ENCODE results near the gene COA4.
"Not testable (repeated sequence)": the region's sequence is repeated elsewhere in the genome, so short reads cannot be mapped to it uniquely, and the experiment has no call there.

COA4 gene

GRCh38 chr11:73889536-73889935 lies 12.9 kb upstream of the COA4 start:
- Histone ChIP-seq H3K9ac (ENCODE audit: low read depth in 1 of 2, low read length in 2 of 2) (no peak overlapping the region), H3K4me3 (ENCODE audit: low read length in 2 of 2) (no peak overlapping the region), H3K4me1 (ENCODE audit: control insufficient read depth in 2 of 2, insufficient read depth in 2 of 2, low read length in 2 of 2) (no peaks in the 10 kb centered on the region), H3K27me3 (ENCODE audit: control insufficient read depth in 2 of 2, insufficient read depth in 2 of 2, low read length in 2 of 2) (no peaks in the 10 kb centered on the region), H3K9me3 (ENCODE audit: control insufficient read depth in 2 of 2, low read length in 2 of 2) (no peaks in the 10 kb centered on the region), H3K27ac (ENCODE audit: low read depth in 2 of 2, low read length in 2 of 2) (no peak overlapping the region), H3K36me3 (ENCODE audit: control insufficient read depth in 2 of 2, insufficient read depth in 2 of 2, low read length in 2 of 2) (peaks cover 17 to 19% of the 10 kb centered on the region in 2 donors)

- Histone ChIP-seq H3K27me3 (ENCODE audit: control insufficient read depth in 2 of 2, insufficient read depth in 2 of 2, low read length in 2 of 2) (no peaks in the 10 kb centered on the region), H3K9ac (ENCODE audit: low read depth in 1 of 2, low read length in 2 of 2) (no peak overlapping the region), H3K4me1 (ENCODE audit: control insufficient read depth in 2 of 2, insufficient read depth in 2 of 2, low read length in 2 of 2) (no peaks in the 10 kb centered on the region), H3K36me3 (ENCODE audit: control insufficient read depth in 2 of 2, insufficient read depth in 2 of 2, low read length in 2 of 2) (peaks cover 18 to 19% of the 10 kb centered on the region in 2 donors), H3K9me3 (ENCODE audit: control insufficient read depth in 2 of 2, low read length in 2 of 2) (no peaks in the 10 kb centered on the region), H3K27ac (ENCODE audit: low read depth in 2 of 2, low read length in 2 of 2) (no peak overlapping the region), H3K4me3 (ENCODE audit: low read length in 2 of 2) (no peak overlapping the region)
Observed at GRCh38 chr11:73889019-73889418, 12.4 kb upstream of the COA4 start.

- H3K27me3 ChIP-seq (ENCODE audit: control insufficient read depth in 2 of 2, insufficient read depth in 2 of 2, low read length in 2 of 2): no peaks in the 10 kb centered on the region
- H3K4me1 ChIP-seq (ENCODE audit: control insufficient read depth in 2 of 2, insufficient read depth in 2 of 2, low read length in 2 of 2): no peaks in the 10 kb centered on the region
- no peaks in the 10 kb centered on the region for H3K9me3 ChIP-seq (ENCODE audit: control insufficient read depth in 2 of 2, low read length in 2 of 2)
- peaks cover 19 to 23% of the 10 kb centered on the region in 2 donors for H3K36me3 ChIP-seq (ENCODE audit: control insufficient read depth in 2 of 2, insufficient read depth in 2 of 2, low read length in 2 of 2)
- H3K9ac ChIP-seq (ENCODE audit: low read depth in 1 of 2, low read length in 2 of 2): no peak overlapping the region
- H3K4me3 ChIP-seq (ENCODE audit: low read length in 2 of 2): no peak overlapping the region
- no peak overlapping the region for H3K27ac ChIP-seq (ENCODE audit: low read depth in 2 of 2, low read length in 2 of 2)
Observed at GRCh38 chr11:73888244-73888643, 11.6 kb upstream of the COA4 start.

- Histone ChIP-seq H3K4me3 (ENCODE audit: low read length in 2 of 2) (no peak overlapping the region), H3K27ac (ENCODE audit: low read depth in 2 of 2, low read length in 2 of 2) (no peak overlapping the region), H3K36me3 (ENCODE audit: control insufficient read depth in 2 of 2, insufficient read depth in 2 of 2, low read length in 2 of 2) (peaks cover 10 to 15% of the 10 kb centered on the region in 2 donors), H3K4me1 (ENCODE audit: control insufficient read depth in 2 of 2, insufficient read depth in 2 of 2, low read length in 2 of 2) (no peaks in the 10 kb centered on the region), H3K9me3 (ENCODE audit: control insufficient read depth in 2 of 2, low read length in 2 of 2) (no peaks in the 10 kb centered on the region), H3K9ac (ENCODE audit: low read depth in 1 of 2, low read length in 2 of 2) (no peak overlapping the region), H3K27me3 (ENCODE audit: control insufficient read depth in 2 of 2, insufficient read depth in 2 of 2, low read length in 2 of 2) (no peaks in the 10 kb centered on the region)
Observed at GRCh38 chr11:73883856-73884255, 7.2 kb upstream of the COA4 start.

GRCh38 chr11:73880449-73880848 lies 3.8 kb upstream of the COA4 start:
- not testable (repeated sequence) for H3K9me3 ChIP-seq (ENCODE audit: control insufficient read depth in 2 of 2, low read length in 2 of 2); H3K27ac ChIP-seq (ENCODE audit: low read depth in 2 of 2, low read length in 2 of 2); H3K4me3 ChIP-seq (ENCODE audit: low read length in 2 of 2); H3K36me3 ChIP-seq (ENCODE audit: control insufficient read depth in 2 of 2, insufficient read depth in 2 of 2, low read length in 2 of 2); H3K27me3 ChIP-seq (ENCODE audit: control insufficient read depth in 2 of 2, insufficient read depth in 2 of 2, low read length in 2 of 2); H3K9ac ChIP-seq (ENCODE audit: low read depth in 1 of 2, low read length in 2 of 2)
- peaks cover 10 to 16% of the 10 kb centered on the region in 2 donors for H3K4me1 ChIP-seq (ENCODE audit: control insufficient read depth in 2 of 2, insufficient read depth in 2 of 2, low read length in 2 of 2)

GRCh38 chr11:73878771-73879170 lies 2.1 kb upstream of the COA4 start:
- H3K4me3 ChIP-seq (ENCODE audit: low read length in 2 of 2): no peak overlapping the region
- peaks cover 2 to 4% of the 10 kb centered on the region in 2 donors for H3K36me3 ChIP-seq (ENCODE audit: control insufficient read depth in 2 of 2, insufficient read depth in 2 of 2, low read length in 2 of 2)
- no peaks in the 10 kb centered on the region for H3K9me3 ChIP-seq (ENCODE audit: control insufficient read depth in 2 of 2, low read length in 2 of 2)
- no peak overlapping the region for H3K9ac ChIP-seq (ENCODE audit: low read depth in 1 of 2, low read length in 2 of 2)
- H3K27ac ChIP-seq (ENCODE audit: low read depth in 2 of 2, low read length in 2 of 2): no peak overlapping the region
- H3K4me1 ChIP-seq (ENCODE audit: control insufficient read depth in 2 of 2, insufficient read depth in 2 of 2, low read length in 2 of 2): peaks cover 13 to 18% of the 10 kb centered on the region in 2 donors
- no peaks in the 10 kb centered on the region for H3K27me3 ChIP-seq (ENCODE audit: control insufficient read depth in 2 of 2, insufficient read depth in 2 of 2, low read length in 2 of 2)

GRCh38 chr11:73875840-73876239 lies 806 bp downstream of the COA4 start:
- Histone ChIP-seq H3K4me3 (ENCODE audit: low read length in 2 of 2) (peak overlapping the region; percentile 99 to 100), H3K27me3 (ENCODE audit: control insufficient read depth in 2 of 2, insufficient read depth in 2 of 2, low read length in 2 of 2) (no peaks in the 10 kb centered on the region), H3K9ac (ENCODE audit: low read depth in 1 of 2, low read length in 2 of 2) (peak overlapping the region; percentile 88 to 92), H3K4me1 (ENCODE audit: control insufficient read depth in 2 of 2, insufficient read depth in 2 of 2, low read length in 2 of 2) (peaks cover 13 to 18% of the 10 kb centered on the region in 2 donors), H3K36me3 (ENCODE audit: control insufficient read depth in 2 of 2, insufficient read depth in 2 of 2, low read length in 2 of 2) (peaks cover 13 to 14% of the 10 kb centered on the region in 2 donors), H3K9me3 (ENCODE audit: control insufficient read depth in 2 of 2, low read length in 2 of 2) (no peaks in the 10 kb centered on the region), H3K27ac (ENCODE audit: low read depth in 2 of 2, low read length in 2 of 2) (peak overlapping the region; percentile 88 to 95)

- Histone ChIP-seq H3K9me3 (ENCODE audit: control insufficient read depth in 2 of 2, low read length in 2 of 2) (no peaks in the 10 kb centered on the region), H3K36me3 (ENCODE audit: control insufficient read depth in 2 of 2, insufficient read depth in 2 of 2, low read length in 2 of 2) (peaks cover 14% of the 10 kb centered on the region in 2 donors), H3K4me1 (ENCODE audit: control insufficient read depth in 2 of 2, insufficient read depth in 2 of 2, low read length in 2 of 2) (peaks cover 13 to 18% of the 10 kb centered on the region in 2 donors), H3K4me3 (ENCODE audit: low read length in 2 of 2) (peak overlapping the region; percentile 99 to 100), H3K9ac (ENCODE audit: low read depth in 1 of 2, low read length in 2 of 2) (peak overlapping the region in 1 of 2 donors; percentile 88), H3K27ac (ENCODE audit: low read depth in 2 of 2, low read length in 2 of 2) (no peak overlapping the region), H3K27me3 (ENCODE audit: control insufficient read depth in 2 of 2, insufficient read depth in 2 of 2, low read length in 2 of 2) (no peaks in the 10 kb centered on the region)
Observed at GRCh38 chr11:73875380-73875779, 1.3 kb downstream of the COA4 start.

GRCh38 chr11:73872749-73873357 lies 3.8 kb downstream of the COA4 start:
- peaks cover 13 to 27% of the 10 kb centered on the region in 2 donors for H3K4me1 ChIP-seq (ENCODE audit: control insufficient read depth in 2 of 2, insufficient read depth in 2 of 2, low read length in 2 of 2)
- no peak overlapping the region for H3K4me3 ChIP-seq (ENCODE audit: low read length in 2 of 2)
- H3K36me3 ChIP-seq (ENCODE audit: control insufficient read depth in 2 of 2, insufficient read depth in 2 of 2, low read length in 2 of 2): peaks cover 14 to 17% of the 10 kb centered on the region in 2 donors
- H3K27ac ChIP-seq (ENCODE audit: low read depth in 2 of 2, low read length in 2 of 2): no peak overlapping the region
- no peaks in the 10 kb centered on the region for H3K27me3 ChIP-seq (ENCODE audit: control insufficient read depth in 2 of 2, insufficient read depth in 2 of 2, low read length in 2 of 2)
- no peaks in the 10 kb centered on the region for H3K9me3 ChIP-seq (ENCODE audit: control insufficient read depth in 2 of 2, low read length in 2 of 2)
- no peak overlapping the region for H3K9ac ChIP-seq (ENCODE audit: low read depth in 1 of 2, low read length in 2 of 2)

GRCh38 chr11:73870261-73870660 lies 6.4 kb downstream of the COA4 start:
- H3K27me3 ChIP-seq (ENCODE audit: control insufficient read depth in 2 of 2, insufficient read depth in 2 of 2, low read length in 2 of 2): no peaks in the 10 kb centered on the region
- no peak overlapping the region for H3K4me3 ChIP-seq (ENCODE audit: low read length in 2 of 2)
- H3K4me1 ChIP-seq (ENCODE audit: control insufficient read depth in 2 of 2, insufficient read depth in 2 of 2, low read length in 2 of 2): peaks cover 2 to 9% of the 10 kb centered on the region in 2 donors
- no peak overlapping the region for H3K9ac ChIP-seq (ENCODE audit: low read depth in 1 of 2, low read length in 2 of 2)
- peaks cover 14 to 19% of the 10 kb centered on the region in 2 donors for H3K36me3 ChIP-seq (ENCODE audit: control insufficient read depth in 2 of 2, insufficient read depth in 2 of 2, low read length in 2 of 2)
- peak overlapping the region in 1 of 2 donors; percentile 4 for H3K27ac ChIP-seq (ENCODE audit: low read depth in 2 of 2, low read length in 2 of 2)
- no peaks in the 10 kb centered on the region for H3K9me3 ChIP-seq (ENCODE audit: control insufficient read depth in 2 of 2, low read length in 2 of 2)
